ENCODE data around the gene GHR.
"Not testable (repeated sequence)": the region's sequence is repeated elsewhere in the genome, so short reads cannot be mapped to it uniquely, and the experiment has no call there.

Gene GHR

DNA sequence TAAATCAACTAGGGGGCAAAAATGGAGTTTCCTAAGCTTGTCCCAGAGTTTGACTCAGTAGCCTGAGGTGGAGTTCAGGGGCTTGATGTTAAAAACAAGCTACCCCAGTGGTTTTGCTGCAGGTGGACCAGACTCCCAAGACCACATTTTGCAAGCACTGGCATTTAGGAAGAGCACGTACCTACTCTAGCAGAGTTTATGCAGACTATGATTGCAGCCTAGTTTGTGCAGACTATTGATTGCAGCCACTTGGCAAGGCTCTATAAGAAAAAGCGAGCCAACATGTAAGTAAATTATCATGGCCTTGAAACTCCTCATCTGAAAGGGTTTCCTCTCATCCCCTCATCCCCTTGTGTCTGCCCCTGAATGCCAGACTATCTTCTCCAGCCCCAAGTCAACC lies 231.4 kb downstream of the GHR start:
- no peak overlapping the region for H4K8ac ChIP-seq (ENCODE audit: low read depth, low read length)
- no peak overlapping the region for H4K91ac ChIP-seq (ENCODE audit: low read depth, low read length, poor library complexity)
- no peak overlapping the region for H2BK12ac ChIP-seq (ENCODE audit: low read length)

DNA sequence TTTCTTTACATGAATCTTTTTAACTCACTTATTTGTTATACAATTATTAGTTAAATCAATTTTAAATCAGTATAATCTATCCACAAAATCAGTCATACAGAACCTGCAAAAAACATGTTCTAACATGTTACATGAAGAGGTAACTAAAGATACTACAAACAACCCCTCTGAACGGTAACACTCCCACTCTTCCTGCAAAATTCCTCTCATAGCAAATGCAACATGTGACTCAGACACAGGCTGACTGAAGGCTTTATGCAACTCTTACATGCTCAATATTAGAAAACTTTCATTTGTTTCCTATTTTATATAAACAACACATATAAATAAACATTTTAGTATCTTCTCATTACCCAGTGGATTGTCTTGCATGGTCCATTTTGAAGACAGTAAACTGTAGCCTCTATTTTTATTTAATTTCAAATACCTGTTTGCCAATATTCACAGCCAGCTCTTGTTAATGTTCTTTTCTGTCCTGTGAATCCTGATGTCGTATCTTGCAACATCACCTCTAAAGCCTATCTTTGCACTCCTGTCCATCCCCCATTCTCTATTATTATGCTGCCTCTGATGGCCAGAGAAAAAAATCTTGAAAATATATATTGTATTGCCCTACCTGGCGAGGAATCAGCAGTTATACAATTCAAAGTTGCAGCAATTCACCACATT lies 232.9 kb downstream of the GHR start:
- no peak for DNase-seq (ENCODE audit: low spot score)
- Histone ChIP-seq H2AK5ac (ENCODE audit: low read depth, low read length) (no peak overlapping the region), H3K4me1 (ENCODE audit: control insufficient read depth in 2 of 2, insufficient read depth in 1 of 2, low read depth in 1 of 2, low read length in 2 of 2) (no peaks in the 10 kb centered on the region)

More for the DNA sequence above, 231.4 kb downstream of the GHR start:
- Histone ChIP-seq H3K4ac (ENCODE audit: low read length) (no peak overlapping the region), H3K9me3 (replicated peaks in 1 of 2; ENCODE audit: control insufficient read depth in 2 of 2, insufficient read depth in 1 of 2, low read depth in 1 of 2, low read length in 2 of 2) (no peaks in the 10 kb centered on the region), H3K4me2 (ENCODE audit: insufficient read depth, low read length, poor library complexity, severe bottlenecking) (no peak overlapping the region), H3K9ac (ENCODE audit: low read depth, low read length, poor library complexity) (no peak overlapping the region), H2BK15ac (ENCODE audit: low read length) (no peak overlapping the region), H3K18ac (ENCODE audit: low read length) (no peak overlapping the region), H3K27me3 (ENCODE audit: control insufficient read depth in 3 of 3, insufficient read depth in 3 of 3, low read depth in 1 of 3, low read length in 3 of 3) (no peaks in the 10 kb centered on the region), H3K4me3 (ENCODE audit: low read length in 2 of 2) (no peak overlapping the region), H3K23ac (ENCODE audit: low read depth, low read length, poor library complexity) (no peak overlapping the region), H2BK5ac (ENCODE audit: low read length) (no peak overlapping the region), H2AK5ac (ENCODE audit: low read depth, low read length) (no peak overlapping the region), H3K79me1 (ENCODE audit: low read depth, low read length) (no peaks in the 10 kb centered on the region), H3K4me1 (ENCODE audit: control insufficient read depth in 2 of 2, insufficient read depth in 1 of 2, low read depth in 1 of 2, low read length in 2 of 2) (no peaks in the 10 kb centered on the region), H3K27ac (replicated peaks; ENCODE audit: low read length) (no peak overlapping the region), H2BK120ac (ENCODE audit: low read depth, low read length) (no peak overlapping the region), H3K36me3 (replicated peaks in 1 of 2; ENCODE audit: control insufficient read depth in 2 of 2, insufficient read depth in 2 of 2, low read length in 2 of 2) (no peaks in the 10 kb centered on the region), H2AFZ (ENCODE audit: low read length) (no peak overlapping the region), H3K14ac (ENCODE audit: low read length) (no peak overlapping the region)
- WGBS, 2 donors (ENCODE audit: extremely low coverage in 2 of 2, insufficient read length in 2 of 2, insufficient replicate concordance in 1 of 2), result no CpG with 5 or more reads among the region's 2 CpGs
- no peak for DNase-seq (ENCODE audit: low spot score)

DNA sequence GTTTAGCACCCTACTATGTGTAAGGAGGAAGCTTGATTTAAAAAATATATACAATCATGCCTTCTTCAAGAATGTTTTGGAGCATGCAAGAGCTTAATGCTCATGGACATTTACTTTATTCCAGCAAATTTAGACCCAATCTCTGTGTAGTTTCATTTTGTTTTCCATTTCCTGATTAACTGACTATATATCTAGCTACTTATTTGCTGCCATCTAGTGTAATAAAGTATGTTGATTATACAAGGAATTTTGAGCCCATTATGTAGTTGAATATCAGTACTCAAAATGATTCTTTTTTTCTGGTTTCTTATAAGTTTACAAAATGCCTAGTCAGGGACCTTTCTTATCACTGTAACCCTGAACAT lies 233.4 kb downstream of the GHR start:
- H2BK120ac ChIP-seq (ENCODE audit: low read depth, low read length), result no peak overlapping the region
- no peak overlapping the region for H3K9ac ChIP-seq (ENCODE audit: low read depth, low read length, poor library complexity)
- no peak overlapping the region for H2AK5ac ChIP-seq (ENCODE audit: low read depth, low read length)
- no peaks in the 10 kb centered on the region for H3K9me3 ChIP-seq (replicated peaks in 1 of 2; ENCODE audit: control insufficient read depth in 2 of 2, insufficient read depth in 1 of 2, low read depth in 1 of 2, low read length in 2 of 2)
- H4K8ac ChIP-seq (ENCODE audit: low read depth, low read length), result no peak overlapping the region
- H3K36me3 ChIP-seq (replicated peaks in 1 of 2; ENCODE audit: control insufficient read depth in 2 of 2, insufficient read depth in 2 of 2, low read length in 2 of 2), result no peaks in the 10 kb centered on the region
- no peak overlapping the region for H2AFZ ChIP-seq (ENCODE audit: low read length)
- no peak overlapping the region for H3K4ac ChIP-seq (ENCODE audit: low read length)
- no peak for DNase-seq (ENCODE audit: low spot score)
- no peak overlapping the region for H4K91ac ChIP-seq (ENCODE audit: low read depth, low read length, poor library complexity)
- no peaks in the 10 kb centered on the region for H3K27me3 ChIP-seq (ENCODE audit: control insufficient read depth in 3 of 3, insufficient read depth in 3 of 3, low read depth in 1 of 3, low read length in 3 of 3)
- H3K4me2 ChIP-seq (ENCODE audit: insufficient read depth, low read length, poor library complexity, severe bottlenecking), result no peak overlapping the region
- H2BK12ac ChIP-seq (ENCODE audit: low read length), result no peak overlapping the region
- H3K23ac ChIP-seq (ENCODE audit: low read depth, low read length, poor library complexity), result no peak overlapping the region
- no peak overlapping the region for H3K27ac ChIP-seq (replicated peaks; ENCODE audit: low read length)
- H3K4me3 ChIP-seq (ENCODE audit: low read length in 2 of 2), result no peak overlapping the region
- no peak overlapping the region for H3K18ac ChIP-seq (ENCODE audit: low read length)
- no peak overlapping the region for H2BK5ac ChIP-seq (ENCODE audit: low read length)
- H2BK15ac ChIP-seq (ENCODE audit: low read length), result no peak overlapping the region
- no peak overlapping the region for H3K14ac ChIP-seq (ENCODE audit: low read length)
- H3K79me1 ChIP-seq (ENCODE audit: low read depth, low read length), result no peaks in the 10 kb centered on the region
- H3K4me1 ChIP-seq (ENCODE audit: control insufficient read depth in 2 of 2, insufficient read depth in 1 of 2, low read depth in 1 of 2, low read length in 2 of 2), result no peaks in the 10 kb centered on the region

More for the DNA sequence above, 232.9 kb downstream of the GHR start:
- H3K27ac ChIP-seq (replicated peaks; ENCODE audit: low read length), result no peak overlapping the region
- no peak overlapping the region for H3K9ac ChIP-seq (ENCODE audit: low read depth, low read length, poor library complexity)
- H3K23ac ChIP-seq (ENCODE audit: low read depth, low read length, poor library complexity), result no peak overlapping the region
- H3K9me3 ChIP-seq (replicated peaks in 1 of 2; ENCODE audit: control insufficient read depth in 2 of 2, insufficient read depth in 1 of 2, low read depth in 1 of 2, low read length in 2 of 2), result no peaks in the 10 kb centered on the region
- H2BK15ac ChIP-seq (ENCODE audit: low read length), result no peak overlapping the region
- no peaks in the 10 kb centered on the region for H3K27me3 ChIP-seq (ENCODE audit: control insufficient read depth in 3 of 3, insufficient read depth in 3 of 3, low read depth in 1 of 3, low read length in 3 of 3)
- H3K14ac ChIP-seq (ENCODE audit: low read length), result no peak overlapping the region
- no peak overlapping the region for H2AFZ ChIP-seq (ENCODE audit: low read length)
- no peak overlapping the region for H2BK5ac ChIP-seq (ENCODE audit: low read length)
- H4K8ac ChIP-seq (ENCODE audit: low read depth, low read length), result no peak overlapping the region
- H3K4me3 ChIP-seq (ENCODE audit: low read length in 2 of 2), result no peak overlapping the region
- no peak overlapping the region for H4K91ac ChIP-seq (ENCODE audit: low read depth, low read length, poor library complexity)
- H2BK120ac ChIP-seq (ENCODE audit: low read depth, low read length), result no peak overlapping the region
- no peak overlapping the region for H3K18ac ChIP-seq (ENCODE audit: low read length)
- H3K4ac ChIP-seq (ENCODE audit: low read length), result no peak overlapping the region
- no peak overlapping the region for H3K4me2 ChIP-seq (ENCODE audit: insufficient read depth, low read length, poor library complexity, severe bottlenecking)
- no CpG with 5 or more reads among the region's 3 CpGs for WGBS, 2 donors (ENCODE audit: extremely low coverage in 2 of 2, insufficient read length in 2 of 2, insufficient replicate concordance in 1 of 2)
- no peaks in the 10 kb centered on the region for H3K79me1 ChIP-seq (ENCODE audit: low read depth, low read length)
- H2BK12ac ChIP-seq (ENCODE audit: low read length), result no peak overlapping the region
- no peaks in the 10 kb centered on the region for H3K36me3 ChIP-seq (replicated peaks in 1 of 2; ENCODE audit: control insufficient read depth in 2 of 2, insufficient read depth in 2 of 2, low read length in 2 of 2)

DNA sequence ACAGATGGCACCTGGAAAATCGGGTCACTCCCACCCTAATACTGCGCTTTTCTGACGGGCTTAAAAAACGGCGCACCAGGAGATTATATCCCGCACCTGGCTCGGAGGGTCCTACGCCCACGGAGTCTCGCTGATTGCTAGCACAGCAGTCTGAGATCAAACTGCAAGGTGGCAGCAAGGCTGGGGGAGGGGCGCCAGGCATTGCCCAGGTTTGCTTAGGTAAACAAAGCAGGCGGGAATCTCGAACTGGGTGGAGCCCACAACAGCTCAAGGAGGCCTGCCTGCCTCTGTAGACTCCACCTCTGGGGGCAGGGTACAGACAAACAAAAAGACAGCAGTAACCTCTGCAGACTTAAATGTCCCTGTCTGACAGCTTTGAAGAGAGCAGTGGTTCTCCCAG lies 236.6 kb downstream of the GHR start:
- not testable (repeated sequence) for H2BK12ac ChIP-seq (ENCODE audit: low read length); H3K23ac ChIP-seq (ENCODE audit: low read depth, low read length, poor library complexity); H3K4ac ChIP-seq (ENCODE audit: low read length); H2AFZ ChIP-seq (ENCODE audit: low read length); H3K4me2 ChIP-seq (ENCODE audit: insufficient read depth, low read length, poor library complexity, severe bottlenecking); H3K27ac ChIP-seq (replicated peaks; ENCODE audit: low read length); H2BK15ac ChIP-seq (ENCODE audit: low read length); H3K14ac ChIP-seq (ENCODE audit: low read length); H4K8ac ChIP-seq (ENCODE audit: low read depth, low read length); H3K9ac ChIP-seq (ENCODE audit: low read depth, low read length, poor library complexity); H3K27me3 ChIP-seq (ENCODE audit: control insufficient read depth in 3 of 3, insufficient read depth in 3 of 3, low read depth in 1 of 3, low read length in 3 of 3); H2AK5ac ChIP-seq (ENCODE audit: low read depth, low read length); H3K9me3 ChIP-seq (replicated peaks in 1 of 2; ENCODE audit: control insufficient read depth in 2 of 2, insufficient read depth in 1 of 2, low read depth in 1 of 2, low read length in 2 of 2); H3K4me3 ChIP-seq (ENCODE audit: low read length in 2 of 2); H2BK5ac ChIP-seq (ENCODE audit: low read length); H2BK120ac ChIP-seq (ENCODE audit: low read depth, low read length); H3K4me1 ChIP-seq (ENCODE audit: control insufficient read depth in 2 of 2, insufficient read depth in 1 of 2, low read depth in 1 of 2, low read length in 2 of 2); DNase-seq (ENCODE audit: low spot score); H3K36me3 ChIP-seq (replicated peaks in 1 of 2; ENCODE audit: control insufficient read depth in 2 of 2, insufficient read depth in 2 of 2, low read length in 2 of 2); H3K79me1 ChIP-seq (ENCODE audit: low read depth, low read length); H3K18ac ChIP-seq (ENCODE audit: low read length); H4K91ac ChIP-seq (ENCODE audit: low read depth, low read length, poor library complexity)
- WGBS, 2 donors (ENCODE audit: extremely low coverage in 2 of 2, insufficient read length in 2 of 2, insufficient replicate concordance in 1 of 2), result no CpG with 5 or more reads among the region's 13 CpGs
